ENCODE results near the gene REST.

REST gene

DNA sequence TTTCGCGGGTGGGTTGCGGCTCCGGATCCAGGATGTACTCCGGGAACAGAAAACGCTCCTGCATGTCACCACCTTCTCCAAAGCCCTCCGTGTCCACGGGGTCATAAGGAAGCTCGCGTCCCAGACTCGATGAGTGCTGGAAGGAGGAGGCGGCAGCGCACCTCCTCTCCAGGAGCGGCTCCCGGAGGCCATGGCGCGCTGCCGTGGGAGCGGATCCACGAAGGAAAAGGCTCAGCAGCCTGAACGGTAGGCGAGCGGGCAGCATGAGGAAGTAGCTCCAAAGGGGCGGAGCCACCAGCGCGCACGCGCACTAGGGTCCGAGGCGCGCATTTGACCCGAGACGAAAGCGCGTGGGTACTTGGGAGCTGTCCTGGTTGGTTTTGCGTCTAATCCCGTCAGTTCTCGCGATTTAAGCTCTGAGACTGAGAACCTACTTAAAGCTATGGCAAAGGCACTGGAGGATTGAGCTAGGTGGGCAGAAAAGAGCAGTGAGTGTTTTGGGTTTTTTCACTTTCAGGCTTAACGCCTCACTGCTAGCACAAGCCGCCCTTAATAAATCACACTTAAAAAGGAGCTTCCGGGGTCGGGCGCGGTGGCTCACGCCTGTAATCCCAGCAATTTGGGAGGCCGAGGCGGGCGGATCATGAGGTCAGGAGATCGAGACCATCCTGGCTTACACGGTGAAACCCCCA, 69.8 kb downstream of the REST start, which contains the start of gene NOA1:
TSS of gene NOA1 (minus strand) at position 286 of the 692 bp plus-strand sequence. CDS start at position 265, 21 bp downstream.
- DNase-seq (ENCODE audit: low read depth in 2 of 2): peak; percentile 97

DNA sequence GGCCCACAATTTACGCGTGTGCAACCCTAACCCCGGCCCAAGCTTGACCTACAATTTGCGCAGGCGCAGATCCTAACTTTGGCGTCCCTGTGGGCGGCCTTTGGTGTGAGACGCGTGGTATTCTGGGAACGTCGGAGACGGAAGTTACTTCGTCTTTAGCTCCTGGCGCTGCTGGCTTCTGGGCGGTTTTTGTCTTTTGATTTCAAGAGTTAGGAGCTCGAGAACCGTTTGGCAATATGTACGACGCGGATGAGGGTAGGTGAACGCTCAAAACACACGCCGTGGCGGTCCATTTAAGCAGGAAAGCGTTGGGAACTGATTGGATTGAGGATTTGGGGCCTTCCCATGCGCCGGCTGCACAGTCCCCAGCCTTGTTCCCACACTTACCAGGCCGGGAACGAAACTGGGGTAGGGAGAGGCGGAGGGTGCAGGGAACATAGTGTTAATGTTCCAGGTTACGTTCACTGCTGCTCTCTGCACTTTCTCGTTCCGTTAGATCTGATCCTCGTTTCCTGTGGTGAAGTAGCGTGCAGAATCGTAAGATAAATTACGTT, 71.1 kb downstream of the REST start, which contains the start of gene POLR2B:
TSS of gene POLR2B (plus strand) at position 147 of the 554 bp plus-strand sequence. CDS start at position 237, 90 bp downstream.
- peak; percentile 89 to 91 for DNase-seq (ENCODE audit: low read depth in 2 of 2)

DNA sequence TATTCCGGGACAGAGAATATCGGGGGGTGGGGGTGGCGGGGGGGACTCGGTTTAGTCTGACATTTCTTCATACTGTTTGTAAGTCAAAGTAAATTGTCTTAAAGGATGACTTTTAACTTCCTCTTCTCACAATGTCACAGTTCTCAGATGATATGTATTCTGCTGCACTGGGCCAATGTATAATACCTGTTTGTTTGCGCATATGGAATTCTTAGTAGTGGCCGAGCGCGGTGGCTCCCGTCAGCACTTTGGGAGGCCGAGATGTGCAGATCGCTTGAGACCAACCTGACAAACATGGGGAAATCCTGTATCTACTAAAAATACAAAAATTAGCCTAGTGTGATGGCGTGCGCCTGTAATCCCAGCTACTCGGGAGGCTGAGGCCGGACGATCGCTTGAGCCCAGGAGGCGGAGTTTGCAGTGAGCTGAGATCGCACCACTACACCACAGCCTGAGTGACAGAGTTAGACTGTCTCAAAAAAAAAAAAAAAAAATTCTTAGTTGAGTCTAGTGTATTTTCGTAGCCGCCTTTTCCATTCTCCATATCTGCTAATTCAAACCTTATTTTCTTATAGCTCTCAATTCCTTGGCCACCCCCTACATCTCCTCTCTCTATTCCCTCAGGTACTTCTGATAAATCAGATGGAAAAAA, 71.8 kb downstream of the REST start:
- DNase-seq (ENCODE audit: low read depth in 2 of 2): peak in 1 of 2 donors; percentile 56

DNA sequence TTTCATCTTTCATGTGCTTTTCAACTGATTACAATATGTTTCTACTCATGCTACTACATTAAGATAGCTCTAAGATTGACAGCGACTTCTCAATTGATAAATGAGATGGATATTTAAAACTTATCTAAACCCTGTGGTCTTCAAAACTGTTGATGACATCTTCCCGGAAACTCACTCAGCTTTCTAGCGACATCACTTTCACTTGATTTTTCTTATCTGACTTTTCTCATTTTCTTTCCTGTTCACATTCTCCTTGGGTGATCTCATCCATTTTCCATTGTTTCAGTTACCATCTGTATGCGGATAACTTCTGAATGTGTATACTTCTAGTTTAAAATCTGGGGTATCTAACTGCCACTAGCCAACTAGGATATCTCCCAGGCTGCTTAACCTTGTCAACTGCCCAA, 74.1 kb downstream of the REST start:
- no peak for DNase-seq (ENCODE audit: low read depth in 2 of 2)

GRCh38 chr4:56986192-56986591, 78.5 kb downstream of the REST start:
- no peak for DNase-seq (ENCODE audit: low read depth in 2 of 2)

- DNase-seq (ENCODE audit: low read depth in 2 of 2): no peak
Observed at GRCh38 chr4:56986952-56987351, 79.3 kb downstream of the REST start.

GRCh38 chr4:56990109-56990905, 82.6 kb downstream of the REST start:
- DNase-seq (ENCODE audit: low read depth in 2 of 2): no peak

- DNase-seq (ENCODE audit: low read depth in 2 of 2): no peak
Observed at GRCh38 chr4:56995525-56995924, 87.8 kb downstream of the REST start.

- no peak for DNase-seq (ENCODE audit: low read depth in 2 of 2)
Observed at GRCh38 chr4:56999751-57000150, 92.1 kb downstream of the REST start.

DNA sequence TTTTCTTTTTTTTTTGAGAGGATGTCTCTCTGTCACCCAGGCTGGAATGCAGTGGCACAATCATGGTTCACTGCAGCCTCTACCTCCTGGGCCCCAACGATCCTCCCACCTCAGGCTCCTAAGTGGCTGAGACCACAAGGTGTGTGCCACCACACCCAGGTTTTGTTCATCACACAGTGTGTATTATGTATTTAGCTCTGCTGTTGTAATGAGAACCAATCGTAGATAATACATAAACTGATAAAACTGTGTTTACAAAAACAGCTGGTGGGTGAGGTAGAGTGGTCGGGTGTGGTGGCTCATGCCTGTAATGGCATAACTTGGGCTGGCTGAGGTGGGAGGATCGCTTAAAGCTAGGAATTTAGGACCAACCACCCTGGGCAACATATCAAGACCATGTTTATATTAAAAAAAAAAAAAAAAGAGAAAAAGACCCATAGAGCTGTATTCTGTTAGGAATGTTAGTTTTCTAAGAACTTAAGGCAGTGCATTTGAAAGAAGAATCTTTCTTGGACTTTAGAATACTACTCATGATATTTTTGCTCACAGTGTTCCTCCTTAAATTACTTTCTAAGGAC, 105.9 kb downstream of the REST start:
- DNase-seq (ENCODE audit: low read depth in 2 of 2): no peak

Measured in stimulated activated CD8-positive, alpha-beta memory T cell treated with anti-CD3 and anti-CD28 coated beads, Interleukin-15, amount 100 ng/mL, for 48 hours (primary cell).